H1 (cell line): ENCODE data around the gene CMYA5. TPM values are rescaled to one million over a fixed set of nuclear protein-coding genes. Genes with fewer than 3 reads are reported as not detected.

Experiments used
- CTCF ChIA-PET: fragments of 300-600 bp; sonication (Branson Sonifier 250); formaldehyde crosslinking; loops from one replicate; lab custom pipeline; 2021; ENCODE audit not compliant: partially characterized antibody; lab: Charles Lee
- POLR2A ChIA-PET: fragments of 300-600 bp; sonication (Branson Sonifier 250); formaldehyde crosslinking; loops from one replicate; lab custom pipeline; 2021; ENCODE audit warnings: inconsistent platforms; ENCODE audit not compliant: partially characterized antibody; lab: Charles Lee
- DNase-seq, 2 experiments: peaks; one replicate each; pipeline versions ENCODE4 v3.0.0 to v3.0.0-alpha.2; 2010 to 2022; ENCODE audit warnings: low spot score in 2 of 2, low read depth in 1 of 2, mixed read lengths in 1 of 2
- FAIRE-seq: peaks from 2 replicates; lab custom pipeline; 2011; peaks lifted over from hg19 to GRCh38; lab: Jason Lieb, UNC
- H2AFZ ChIP-seq: 2 replicates; pipeline ENCODE4 v1.8.1; 2012; ENCODE audit warnings: low read length, inconsistent platforms
- H2AK5ac ChIP-seq: 2 replicates; pipeline ENCODE4 v1.6.1; 2013; ENCODE audit warnings: low read depth, low read length
- H2BK120ac ChIP-seq: replicated peaks from 2 replicates; pipeline ENCODE3; 2013; ENCODE audit warnings: low read depth, low read length, inconsistent platforms
- H2BK12ac ChIP-seq: 2 replicates; pipeline ENCODE4 v1.6.1; 2013; ENCODE audit warnings: low read depth, low read length
- H2BK15ac ChIP-seq: 2 replicates; pipeline ENCODE4 v1.6.1; 2013; ENCODE audit warnings: low read length
- H2BK20ac ChIP-seq: 2 replicates; pipeline ENCODE4 v1.6.1; 2013; ENCODE audit warnings: low read length
- H2BK5ac ChIP-seq: 2 replicates; pipeline ENCODE4 v1.6.1; 2013; ENCODE audit warnings: low read depth, low read length
- H3K14ac ChIP-seq: 2 replicates; pipeline ENCODE4 v1.6.1; 2013; ENCODE audit warnings: inconsistent platforms; ENCODE audit not compliant: insufficient read length
- H3K18ac ChIP-seq: 2 replicates; pipeline ENCODE4 v1.6.1; 2013; ENCODE audit warnings: low read length; ENCODE audit errors: extremely low read depth
- H3K23ac ChIP-seq: 2 replicates; pipeline ENCODE4 v1.6.1; 2013; ENCODE audit warnings: inconsistent platforms; ENCODE audit not compliant: insufficient read length
- H3K23me2 ChIP-seq: 2 replicates; pipeline ENCODE4 v1.6.1; 2013; ENCODE audit warnings: low read depth, low read length
- H3K27ac ChIP-seq: 2 replicates; pipeline ENCODE4 v1.6.1; 2011; ENCODE audit warnings: low read depth, low read length, inconsistent platforms
- H3K27me3 ChIP-seq, 4 experiments: replicated peaks in 1 of 4; 1 replicate in 1 of 4; 2 replicates in 3 of 4; pipeline versions ENCODE4 v1.6.1 to v1.8.1; 2011 to 2013; ENCODE audit warnings: low read length in 3 of 4, mild to moderate bottlenecking in 3 of 4, inconsistent platforms in 2 of 4, mixed read lengths in 2 of 4, moderate library complexity in 1 of 4; ENCODE audit not compliant: control insufficient read depth in 3 of 4, insufficient read depth in 3 of 4; ENCODE audit errors: extremely low read depth in 1 of 4
- H3K36me3 ChIP-seq, 4 experiments: 2 replicates each; pipeline versions ENCODE4 v1.6.1 to v1.8.1; 2011 to 2013; ENCODE audit warnings: mild to moderate bottlenecking in 4 of 4, low read length in 3 of 4, moderate library complexity in 2 of 4, control low read depth in 1 of 4, inconsistent platforms in 1 of 4; ENCODE audit not compliant: insufficient read depth in 4 of 4, control insufficient read depth in 2 of 4
- H3K4ac ChIP-seq: replicated peaks from 2 replicates; pipeline ENCODE3; 2013; ENCODE audit warnings: low read length, low read depth, mixed read lengths, inconsistent platforms; ENCODE audit not compliant: insufficient read length
- H3K4me1 ChIP-seq, 4 experiments: replicated peaks in 1 of 4; 1 replicate in 1 of 4; 2 replicates in 3 of 4; pipeline versions ENCODE4 v1.6.1 to v1.8.1; 2011 to 2013; ENCODE audit warnings: low read length in 3 of 4, inconsistent platforms in 2 of 4, mixed read lengths in 1 of 4; ENCODE audit not compliant: insufficient read depth in 4 of 4, control insufficient read depth in 3 of 4
- H3K4me2 ChIP-seq, 2 experiments: 2 replicates each; pipeline versions ENCODE4 v1.6.1 to v1.8.1; 2011 to 2013; ENCODE audit warnings: low read depth in 2 of 2, low read length in 2 of 2, control low read depth in 1 of 2, inconsistent platforms in 1 of 2, mild to moderate bottlenecking in 1 of 2; ENCODE audit not compliant: insufficient read depth in 1 of 2
- H3K4me3 ChIP-seq, 4 experiments: fragments of 200-600, 300-600 bp in 1 of 4; sonication (generic), shearing (Covaris generic), sonication (Bioruptor Twin) in 1 of 4; 2 replicates each; pipeline versions ENCODE4 v1.5.1 to v1.8.1; 2011 to 2016; ENCODE audit warnings: low read length in 4 of 4, low read depth in 3 of 4, control low read depth in 2 of 4, inconsistent platforms in 2 of 4, mild to moderate bottlenecking in 2 of 4, mixed read lengths in 1 of 4, moderate library complexity in 1 of 4; ENCODE audit not compliant: insufficient read depth in 2 of 4; ENCODE audit errors: extremely low read depth in 1 of 4
- H3K56ac ChIP-seq: replicated peaks from 2 replicates; pipeline ENCODE3; 2013; ENCODE audit warnings: low read depth, mild to moderate bottlenecking, mixed read lengths, low read length, inconsistent platforms; ENCODE audit not compliant: insufficient read length
- H3K79me1 ChIP-seq: 2 replicates; pipeline ENCODE4 v1.6.1; 2013; ENCODE audit warnings: low read depth, low read length, control low read depth
- H3K79me2 ChIP-seq, 2 experiments: 2 replicates each; pipeline versions ENCODE4 v1.6.1 to v1.8.1; 2012 to 2013; ENCODE audit warnings: low read length in 2 of 2, mild to moderate bottlenecking in 2 of 2, inconsistent platforms in 1 of 2; ENCODE audit not compliant: insufficient read depth in 2 of 2, control insufficient read depth in 1 of 2
- H3K9ac ChIP-seq, 4 experiments: replicated peaks in 1 of 4; 1 replicate in 1 of 4; 2 replicates in 3 of 4; pipeline versions ENCODE4 v1.6.1 to v1.8.1; 2011 to 2013; ENCODE audit warnings: low read depth in 3 of 4, low read length in 3 of 4, control low read depth in 2 of 4, mild to moderate bottlenecking in 2 of 4, moderate library complexity in 2 of 4, inconsistent platforms in 1 of 4; ENCODE audit errors: extremely low read depth in 1 of 4
- H3K9me3 ChIP-seq, 2 experiments: 2 replicates each; pipeline versions ENCODE4 v1.6.1 to v1.8.1; 2012 to 2013; ENCODE audit warnings: mild to moderate bottlenecking in 2 of 2, moderate library complexity in 2 of 2, control low read depth in 1 of 2, inconsistent platforms in 1 of 2, low read depth in 1 of 2, low read length in 1 of 2, mixed read lengths in 1 of 2; ENCODE audit not compliant: insufficient read depth in 2 of 2
- H4K20me1 ChIP-seq, 2 experiments: replicated peaks in 1 of 2; 2 replicates each; pipeline versions ENCODE3 to v1.8.1; 2011 to 2013; ENCODE audit warnings: inconsistent platforms in 2 of 2, low read length in 2 of 2, mild to moderate bottlenecking in 1 of 2; ENCODE audit not compliant: insufficient read depth in 2 of 2, control insufficient read depth in 1 of 2
- H4K5ac ChIP-seq: 2 replicates; pipeline ENCODE4 v1.6.1; 2013; ENCODE audit warnings: low read length, low read depth, mixed read lengths, inconsistent platforms; ENCODE audit not compliant: insufficient read length
- H4K8ac ChIP-seq: 2 replicates; pipeline ENCODE4 v1.8.0; 2013; ENCODE audit warnings: mild to moderate bottlenecking, moderate library complexity, low read length, inconsistent platforms; ENCODE audit not compliant: insufficient read depth; ENCODE audit errors: extremely low read depth
- H4K91ac ChIP-seq: replicated peaks from 2 replicates; pipeline ENCODE3; 2013; ENCODE audit warnings: low read length, mixed read lengths, inconsistent platforms; ENCODE audit not compliant: insufficient read length
- ASH2L ChIP-seq: fragments of 200-600, 300-600 bp; sonication (generic); IDR thresholded peaks from one replicate; pipeline ENCODE4 v1.7.1; 2017; ENCODE audit warnings: low read length
- ATF3 ChIP-seq: IDR thresholded peaks from 2 replicates; pipeline ENCODE4 v1.6.1; 2011; ENCODE audit warnings: low read depth, mild to moderate bottlenecking, low read length; ENCODE audit not compliant: insufficient read depth
- CHD1 ChIP-seq: IDR thresholded peaks from 2 replicates; pipeline ENCODE4 v1.6.1; 2012; ENCODE audit warnings: low read depth, low read length, improper control_type of control experiment
- RFX5 ChIP-seq: IDR thresholded peaks from 2 replicates; pipeline ENCODE4 v1.6.1; 2011; ENCODE audit warnings: low read depth, low read length, improper control_type of control experiment, borderline replicate concordance
- SIN3A ChIP-seq, 2 experiments: IDR thresholded peaks in 1 of 2; conservative IDR thresholded peaks in 1 of 2; 2 replicates each; pipeline ENCODE4 v1.6.1; 2011 to 2012; ENCODE audit warnings: low read length in 2 of 2, improper control_type of control experiment in 1 of 2, low read depth in 1 of 2, mild to moderate bottlenecking in 1 of 2
- SP1 ChIP-seq: IDR thresholded peaks from 2 replicates; pipeline ENCODE4 v1.6.1; 2011; ENCODE audit warnings: low read depth, low read length
- WGBS, 2 experiments: shearing (Covaris generic) in 1 of 2; methylation state at CpG; one replicate each; pipeline versions ENCODE4 v1.1.6 to v1.1.7; 2013 to 2015; ENCODE audit warnings: low lambda C conversion rate in 2 of 2, mixed read lengths in 2 of 2, inconsistent platforms in 1 of 2, low coverage in 1 of 2, missing lambda C conversion rate in 1 of 2; ENCODE audit not compliant: insufficient replicate concordance in 2 of 2, insufficient coverage in 1 of 2, insufficient read length in 1 of 2; ENCODE audit errors: extremely low coverage in 1 of 2, missing lambda C conversion rate in 1 of 2; 5-methylcytosine and 5-hydroxymethylcytosine counted together
- polyA plus RNA-seq, 7 experiments: library from polyadenylated mRNA; depleted of rRNA in 3 of 7; stranded (reverse) in 5 of 7; unstranded in 2 of 7; fragments of >200 nt in 5 of 7; fragments of 200-250 nt in 2 of 7; gene quantifications; 1 replicate in 5 of 7; 2 replicates in 1 of 7; 4 replicates in 1 of 7; pipeline versions ENCODE4 v1.2.1 to v1.2.3, GENCODE V29; 2011 to 2013; ENCODE audit warnings: missing spikeins in 2 of 7, mixed read lengths in 2 of 7
- total RNA-seq: library from RNA; stranded (reverse); fragmentation: NEBNext Ultra II Directional; extraction: Animal tissue kit (Norgen Biotek cat#: 25700); gene quantifications from 2 replicates; pipeline ENCODE4 v1.2.1, GENCODE V29; 2021

CMYA5 gene
- total and polyA plus RNA-seq, 2 of the 8 experiments (the other 6 are each of a cell fraction or from before 2014, with no cell fraction given), result 0.88 to 0.95 TPM

- Histone ChIP-seq H3K23ac (no peak overlapping the region), H3K9ac (no peak overlapping the region), H2AFZ (peak overlapping the region; percentile 20; the same call in 1 of the 2 replicates), H2BK5ac (no peak overlapping the region), H3K36me3 (no peaks in the 10 kb centered on the region), H3K27ac (no peak overlapping the region), H3K4me2 (no peak overlapping the region), H3K14ac (no peak overlapping the region), H4K91ac (no peak overlapping the region), H2BK15ac (no peak overlapping the region), H2BK120ac (no peak overlapping the region), H2AK5ac (no peak overlapping the region), H2BK12ac (no peak overlapping the region), H3K4me1 (peaks cover 0 to 6% (median 2%) of the 10 kb centered on the region in 4 experiments; a peak in 4 of 7 replicates), H3K79me2 (no peaks in the 10 kb centered on the region; a peak in 1 of 4 replicates), H3K4ac (no peak overlapping the region), H4K8ac (no peak overlapping the region), H4K5ac (no peak overlapping the region), H3K18ac (no peak overlapping the region), H2BK20ac (no peak overlapping the region), H3K9me3 (no peaks in the 10 kb centered on the region), H3K27me3 (no peaks in the 10 kb centered on the region), H3K23me2 (no peaks in the 10 kb centered on the region), H3K4me3 (no peak overlapping the region), H3K56ac (no peak overlapping the region), H4K20me1 (no peaks in the 10 kb centered on the region), H3K79me1 (no peaks in the 10 kb centered on the region)
- FAIRE-seq (no peak), DNase-seq (no peak)
- WGBS, 2 experiments, result 78% methylated on average over 7 of the region's 7 CpGs; no CpG with 5 or more reads in 1 of the 2 experiments
- TF ChIP-seq ATF3 (no peak), CHD1 (no peak), SP1 (no peak), SIN3A (conservative IDR thresholded peaks at IDR 0.05 in 1 of 2, IDR thresholded peaks at IDR 0.05 in 1 of 2; ENCODE audit: low read depth in 1 of 2, low read length in 2 of 2) (no peak), ASH2L (no peak), RFX5 (no peak)
- ChIA-PET CTCF (no interaction called here), POLR2A (no interaction called here)
Observed at GRCh38 chr5:79754865-79755555, 65.4 kb downstream of the CMYA5 start.
